Neural progenitor cell (in vitro differentiated cells): ENCODE results near the gene CABP4. TPM values are rescaled to one million over a fixed set of nuclear protein-coding genes. Genes with fewer than 3 reads are reported as not detected.

ENCODE experiments used
- DNase-seq: peaks from one replicate; pipeline ENCODE4 v3.0.0-alpha.2; 2016; ENCODE audit warnings: low spot score
- H2AFZ ChIP-seq: fragments of 200-600 bp; sonication (generic); replicated peaks from 2 replicates; pipeline ENCODE4 v1.6.1; 2016; ENCODE audit warnings: antibody characterized with exemption
- H3F3A ChIP-seq: fragments of 200-600 bp; sonication (generic); 2 replicates; pipeline ENCODE4 v1.6.1; 2016; ENCODE audit warnings: antibody characterized with exemption, low read depth
- H3K27ac ChIP-seq: fragments of 200-600 bp; sonication (generic); 2 replicates; pipeline ENCODE4 v1.5.1; 2016; ENCODE audit warnings: mild to moderate bottlenecking
- H3K27me3 ChIP-seq: fragments of 200-600 bp; sonication (generic); 2 replicates; pipeline ENCODE4 v1.6.1; 2016; ENCODE audit warnings: mild to moderate bottlenecking, moderate library complexity
- H3K36me3 ChIP-seq: fragments of 200-600 bp; sonication (generic); 2 replicates; pipeline ENCODE4 v1.5.1; 2016
- H3K4me1 ChIP-seq: fragments of 200-600 bp; sonication (generic); 2 replicates; pipeline ENCODE4 v1.6.1; 2016; ENCODE audit warnings: mixed run types
- H3K4me2 ChIP-seq: fragments of 200-600 bp; sonication (generic); 2 replicates; pipeline ENCODE4 v1.6.1; 2016
- H3K4me3 ChIP-seq: fragments of 200-600 bp; sonication (generic); 2 replicates; pipeline ENCODE4 v1.5.1; 2016
- H3K79me2 ChIP-seq: fragments of 200-600 bp; sonication (generic); 2 replicates; pipeline ENCODE4 v1.6.1; 2016; ENCODE audit warnings: low read depth
- H3K9ac ChIP-seq: fragments of 200-600 bp; sonication (generic); 2 replicates; pipeline ENCODE4 v1.6.1; 2016
- H3K9me3 ChIP-seq: fragments of 200-600 bp; sonication (generic); 2 replicates; pipeline ENCODE4 v1.5.1; 2016; ENCODE audit warnings: low read depth
- H4K20me1 ChIP-seq: fragments of 200-600 bp; sonication (generic); 2 replicates; pipeline ENCODE4 v1.6.1; 2016; ENCODE audit warnings: low read depth
- H3K27ac Mint-ChIP-seq: 3 replicates; pipeline ENCODE4 v1.8.0; 2021; ENCODE audit warnings: mixed read lengths
- H3K27me3 Mint-ChIP-seq: 2 replicates; pipeline ENCODE4 v1.8.0; 2022; ENCODE audit warnings: low read depth, mild to moderate bottlenecking, inconsistent platforms, moderate library complexity, mixed read lengths; ENCODE audit not compliant: insufficient read depth
- H3K36me3 Mint-ChIP-seq: 3 replicates; pipeline ENCODE4 v1.8.0; 2021; ENCODE audit warnings: mixed read lengths
- H3K4me1 Mint-ChIP-seq: 3 replicates; pipeline ENCODE4 v1.8.0; 2021; ENCODE audit warnings: mixed read lengths
- H3K4me3 Mint-ChIP-seq: 3 replicates; pipeline ENCODE4 v1.8.0; 2021; ENCODE audit warnings: mild to moderate bottlenecking, moderate library complexity, mixed read lengths
- H3K9me3 Mint-ChIP-seq: 3 replicates; pipeline ENCODE4 v1.8.0; 2020; ENCODE audit warnings: mixed read lengths
- EZH2 ChIP-seq: fragments of 200-600 bp; sonication (generic); IDR thresholded peaks from 2 replicates; pipeline ENCODE4 v1.6.1; 2017; ENCODE audit warnings: antibody characterized with exemption, mild to moderate bottlenecking, moderate library complexity
- EZH2phosphoT487 ChIP-seq: fragments of 200-600 bp; sonication (generic); IDR thresholded peaks from 2 replicates; pipeline ENCODE4 v1.6.1; 2017; ENCODE audit warnings: antibody characterized with exemption
- total RNA-seq: library from RNA; depleted of rRNA; stranded (reverse); fragments of >200 nt; gene quantifications from 2 replicates; pipeline ENCODE4 v1.2.3, GENCODE V29; 2015; ENCODE audit warnings: low replicate concordance
- TF ChIP-seq, protein P1 (sequence below): fragments of 200-600 bp; sonication (generic); IDR thresholded peaks from 2 replicates; pipeline ENCODE4 v1.5.1; 2017; ENCODE audit warnings: antibody characterized with exemption, mild to moderate bottlenecking

The CABP4 gene
- total RNA-seq, 1 donor from 2014 or later = not detected

DNA sequence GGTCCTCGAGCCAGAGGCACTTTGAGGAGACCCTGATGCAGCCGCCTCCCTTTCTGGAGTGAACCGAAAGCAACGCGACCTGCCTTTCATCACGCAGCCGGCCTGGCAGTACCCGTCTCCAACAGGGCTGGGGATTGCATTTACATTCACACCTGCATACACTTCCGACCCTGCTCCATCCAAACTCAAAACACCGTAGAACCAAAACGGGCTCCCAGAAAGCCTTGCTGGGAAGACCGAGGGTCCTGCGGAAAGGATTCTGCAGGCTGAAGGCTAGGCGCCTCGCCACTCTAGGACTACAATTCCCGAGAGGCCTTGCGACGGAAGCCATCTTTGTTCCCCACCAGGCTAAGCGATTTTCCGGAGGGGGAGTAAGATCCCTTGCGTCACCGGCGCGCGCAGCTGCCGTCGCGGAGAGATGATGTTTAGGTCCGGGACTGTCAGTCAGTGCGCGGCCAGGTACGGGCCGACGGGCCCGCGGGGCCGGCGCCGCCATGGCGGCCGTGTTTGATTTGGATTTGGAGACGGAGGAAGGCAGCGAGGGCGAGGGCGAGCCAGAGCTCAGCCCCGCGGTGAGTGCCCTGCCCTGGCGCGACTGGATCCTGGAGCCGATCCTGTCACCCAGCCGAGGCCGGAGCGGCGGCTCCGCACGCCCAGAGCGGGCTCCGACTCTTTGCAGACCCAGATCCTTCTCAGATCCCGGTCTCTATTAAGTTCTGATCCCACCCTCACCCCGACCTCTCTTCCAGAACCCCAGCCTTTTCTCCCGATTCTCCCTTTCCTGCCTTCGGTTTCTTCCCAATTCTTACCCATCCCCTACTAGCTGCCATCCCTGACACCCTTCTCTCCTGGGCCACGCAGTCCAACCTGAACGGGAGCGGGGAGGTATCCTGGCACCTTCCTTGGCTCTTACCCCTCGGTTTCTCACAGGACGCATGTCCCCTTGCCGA is 26.8 kb upstream of the CABP4 start, which contains the start of gene RPS6KB2:
TSS of gene RPS6KB2 (plus strand) at position 443 of the 950 bp plus-strand sequence. CDS start at position 495, 52 bp downstream.
- H3K27ac ChIP-seq = no peak within 1 kb of the TSS
- peaks cover 12% of the 10 kb centered on the region for H3K79me2 ChIP-seq
- TF ChIP-seq EZH2 (no peak), EZH2phosphoT487 (no peak)
- H3K4me3 Mint-ChIP-seq = peak within 1 kb of the TSS; percentile 93
- H3K27me3 Mint-ChIP-seq = peaks cover 9% of the 10 kb centered on the region
- DNase-seq = peak; percentile 99
- no peaks in the 10 kb centered on the region for H3K9me3 ChIP-seq
- H3F3A ChIP-seq = peaks cover 7% of the 10 kb centered on the region
- no peaks in the 10 kb centered on the region for H3K36me3 ChIP-seq
- no peaks in the 10 kb centered on the region for H3K9me3 Mint-ChIP-seq
- peak within 1 kb of the TSS; percentile 79 for H3K27ac Mint-ChIP-seq
- H3K4me3 ChIP-seq = peak within 1 kb of the TSS; percentile 99
- H3K4me1 Mint-ChIP-seq = peaks cover 17% of the 10 kb centered on the region
- no peaks in the 10 kb centered on the region for H4K20me1 ChIP-seq
- no peaks in the 10 kb centered on the region for H3K27me3 ChIP-seq
- peaks cover 9% of the 10 kb centered on the region for H3K4me1 ChIP-seq
- peak within 1 kb of the TSS; percentile 100 for H3K4me2 ChIP-seq
- H3K36me3 Mint-ChIP-seq = peaks cover 9% of the 10 kb centered on the region
- peak within 1 kb of the TSS; percentile 97 for H2AFZ ChIP-seq
- peak within 1 kb of the TSS; percentile 94 for H3K9ac ChIP-seq

- no peak for DNase-seq
Observed at GRCh38 chr11:67429038-67429668, 26.0 kb upstream of the CABP4 start.

GRCh38 chr11:67429722-67430121 is 25.4 kb upstream of the CABP4 start:
- Histone ChIP-seq H3K79me2 (peaks cover 12% of the 10 kb centered on the region), H3K9me3 (no peaks in the 10 kb centered on the region), H3F3A (peaks cover 7% of the 10 kb centered on the region), H3K9ac (no peak overlapping the region), H3K27ac (no peak overlapping the region), H3K4me1 (peaks cover 9% of the 10 kb centered on the region), H3K36me3 (no peaks in the 10 kb centered on the region), H3K27me3 (no peaks in the 10 kb centered on the region), H2AFZ (no peak overlapping the region), H3K4me3 (no peak overlapping the region), H3K4me2 (no peak overlapping the region), H4K20me1 (no peaks in the 10 kb centered on the region)
- Mint-ChIP-seq H3K4me1 (peaks cover 14% of the 10 kb centered on the region), H3K4me3 (peak overlapping the region; percentile 93), H3K36me3 (peaks cover 9% of the 10 kb centered on the region), H3K27ac (no peak overlapping the region), H3K27me3 (peaks cover 9% of the 10 kb centered on the region), H3K9me3 (no peaks in the 10 kb centered on the region)
- TF ChIP-seq EZH2phosphoT487 = no peak
- no peak for TF ChIP-seq EZH2
- TF ChIP-seq, protein P1, sequence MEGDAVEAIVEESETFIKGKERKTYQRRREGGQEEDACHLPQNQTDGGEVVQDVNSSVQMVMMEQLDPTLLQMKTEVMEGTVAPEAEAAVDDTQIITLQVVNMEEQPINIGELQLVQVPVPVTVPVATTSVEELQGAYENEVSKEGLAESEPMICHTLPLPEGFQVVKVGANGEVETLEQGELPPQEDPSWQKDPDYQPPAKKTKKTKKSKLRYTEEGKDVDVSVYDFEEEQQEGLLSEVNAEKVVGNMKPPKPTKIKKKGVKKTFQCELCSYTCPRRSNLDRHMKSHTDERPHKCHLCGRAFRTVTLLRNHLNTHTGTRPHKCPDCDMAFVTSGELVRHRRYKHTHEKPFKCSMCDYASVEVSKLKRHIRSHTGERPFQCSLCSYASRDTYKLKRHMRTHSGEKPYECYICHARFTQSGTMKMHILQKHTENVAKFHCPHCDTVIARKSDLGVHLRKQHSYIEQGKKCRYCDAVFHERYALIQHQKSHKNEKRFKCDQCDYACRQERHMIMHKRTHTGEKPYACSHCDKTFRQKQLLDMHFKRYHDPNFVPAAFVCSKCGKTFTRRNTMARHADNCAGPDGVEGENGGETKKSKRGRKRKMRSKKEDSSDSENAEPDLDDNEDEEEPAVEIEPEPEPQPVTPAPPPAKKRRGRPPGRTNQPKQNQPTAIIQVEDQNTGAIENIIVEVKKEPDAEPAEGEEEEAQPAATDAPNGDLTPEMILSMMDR = no peak
- no peak for DNase-seq

More at GRCh38 chr11:67429038-67429668, 26.0 kb upstream of the CABP4 start:
- TF ChIP-seq EZH2 = no peak
- no peak for TF ChIP-seq EZH2phosphoT487
- H3K9ac ChIP-seq = peak overlapping the region; percentile 94
- Mint-ChIP-seq H3K4me1 (peaks cover 17% of the 10 kb centered on the region), H3K9me3 (no peaks in the 10 kb centered on the region), H3K4me3 (peak overlapping the region; percentile 93), H3K27me3 (peaks cover 9% of the 10 kb centered on the region), H3K27ac (no peak overlapping the region), H3K36me3 (peaks cover 9% of the 10 kb centered on the region)
- H3K4me2 ChIP-seq = peak overlapping the region; percentile 100
- peak overlapping the region; percentile 99 for H3K4me3 ChIP-seq
- H3K79me2 ChIP-seq = peaks cover 12% of the 10 kb centered on the region
- H2AFZ ChIP-seq = peak overlapping the region; percentile 90
- H3F3A ChIP-seq = peaks cover 7% of the 10 kb centered on the region
- peaks cover 9% of the 10 kb centered on the region for H3K4me1 ChIP-seq
- H4K20me1 ChIP-seq = no peaks in the 10 kb centered on the region
- no peaks in the 10 kb centered on the region for H3K27me3 ChIP-seq
- no peaks in the 10 kb centered on the region for H3K36me3 ChIP-seq
- H3K9me3 ChIP-seq = no peaks in the 10 kb centered on the region
- H3K27ac ChIP-seq = no peak overlapping the region
